ENCODE results near the gene TMEM82. TPM values are rescaled to one million over a fixed set of nuclear protein-coding genes. Genes with fewer than 3 reads are reported as not detected.

TMEM82 gene
- total and polyA plus RNA-seq, 2 experiments from 2014 or later, result 0.42 TPM; not detected in 1

DNA sequence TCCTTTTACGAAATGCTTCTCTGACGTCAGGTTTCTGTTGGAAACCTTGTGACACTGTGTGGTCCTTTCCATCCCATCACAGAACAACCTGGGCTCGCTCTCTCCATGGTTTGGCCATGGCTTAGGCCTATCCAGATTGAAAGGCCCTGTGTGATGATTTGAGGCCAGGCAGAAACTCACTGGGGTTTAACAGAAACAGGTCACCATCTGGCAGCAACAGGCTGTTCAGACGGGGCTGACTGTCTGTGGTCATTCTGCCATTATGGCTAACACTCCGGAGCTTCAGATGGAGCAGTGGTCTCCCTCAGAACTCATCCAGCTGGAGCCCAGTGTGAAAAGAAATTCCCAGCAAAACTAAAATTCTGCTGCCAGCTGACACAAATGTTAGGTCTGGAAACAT lies 48.9 kb upstream of the TMEM82 start:
- H3K27me3 Mint-ChIP-seq (ENCODE audit: insufficient read depth, low read depth, poor library complexity), result peaks cover 6% of the 10 kb centered on the region
- Histone ChIP-seq H3K79me2 (replicated peaks; ENCODE audit: insufficient read depth) (peaks cover 44% of the 10 kb centered on the region), H3K4me3 (no peak overlapping the region), H3K9me2 (ENCODE audit: insufficient read depth) (no peaks in the 10 kb centered on the region), H4K20me1 (replicated peaks; ENCODE audit: insufficient read depth) (peaks cover 10% of the 10 kb centered on the region; the same call in 1 of the 2 replicates), H3K27me3 (ENCODE audit: insufficient read depth) (no peaks in the 10 kb centered on the region), H2AFZ (no peak overlapping the region), H3K4me2 (no peak overlapping the region), H3K4me1 (ENCODE audit: insufficient read depth) (no peaks in the 10 kb centered on the region), H3K36me3 (ENCODE audit: insufficient read depth) (no peaks in the 10 kb centered on the region), H3F3A (replicated peaks; ENCODE audit: low read depth) (no peaks in the 10 kb centered on the region), H3K27ac (ENCODE audit: low read depth) (no peak overlapping the region)
- H3K4me3 Mint-ChIP-seq, result no peak overlapping the region
- no peak for ATAC-seq
- no peaks in the 10 kb centered on the region for H3K4me1 Mint-ChIP-seq
- no peak for TF ChIP-seq STAT1 (IDR thresholded peaks at IDR 0.05; ENCODE audit: unreplicated experiment)
- no peak for TF ChIP-seq NANOG (IDR thresholded peaks at IDR 0.05; ENCODE audit: borderline replicate concordance)
- TF ChIP-seq, protein P1, sequence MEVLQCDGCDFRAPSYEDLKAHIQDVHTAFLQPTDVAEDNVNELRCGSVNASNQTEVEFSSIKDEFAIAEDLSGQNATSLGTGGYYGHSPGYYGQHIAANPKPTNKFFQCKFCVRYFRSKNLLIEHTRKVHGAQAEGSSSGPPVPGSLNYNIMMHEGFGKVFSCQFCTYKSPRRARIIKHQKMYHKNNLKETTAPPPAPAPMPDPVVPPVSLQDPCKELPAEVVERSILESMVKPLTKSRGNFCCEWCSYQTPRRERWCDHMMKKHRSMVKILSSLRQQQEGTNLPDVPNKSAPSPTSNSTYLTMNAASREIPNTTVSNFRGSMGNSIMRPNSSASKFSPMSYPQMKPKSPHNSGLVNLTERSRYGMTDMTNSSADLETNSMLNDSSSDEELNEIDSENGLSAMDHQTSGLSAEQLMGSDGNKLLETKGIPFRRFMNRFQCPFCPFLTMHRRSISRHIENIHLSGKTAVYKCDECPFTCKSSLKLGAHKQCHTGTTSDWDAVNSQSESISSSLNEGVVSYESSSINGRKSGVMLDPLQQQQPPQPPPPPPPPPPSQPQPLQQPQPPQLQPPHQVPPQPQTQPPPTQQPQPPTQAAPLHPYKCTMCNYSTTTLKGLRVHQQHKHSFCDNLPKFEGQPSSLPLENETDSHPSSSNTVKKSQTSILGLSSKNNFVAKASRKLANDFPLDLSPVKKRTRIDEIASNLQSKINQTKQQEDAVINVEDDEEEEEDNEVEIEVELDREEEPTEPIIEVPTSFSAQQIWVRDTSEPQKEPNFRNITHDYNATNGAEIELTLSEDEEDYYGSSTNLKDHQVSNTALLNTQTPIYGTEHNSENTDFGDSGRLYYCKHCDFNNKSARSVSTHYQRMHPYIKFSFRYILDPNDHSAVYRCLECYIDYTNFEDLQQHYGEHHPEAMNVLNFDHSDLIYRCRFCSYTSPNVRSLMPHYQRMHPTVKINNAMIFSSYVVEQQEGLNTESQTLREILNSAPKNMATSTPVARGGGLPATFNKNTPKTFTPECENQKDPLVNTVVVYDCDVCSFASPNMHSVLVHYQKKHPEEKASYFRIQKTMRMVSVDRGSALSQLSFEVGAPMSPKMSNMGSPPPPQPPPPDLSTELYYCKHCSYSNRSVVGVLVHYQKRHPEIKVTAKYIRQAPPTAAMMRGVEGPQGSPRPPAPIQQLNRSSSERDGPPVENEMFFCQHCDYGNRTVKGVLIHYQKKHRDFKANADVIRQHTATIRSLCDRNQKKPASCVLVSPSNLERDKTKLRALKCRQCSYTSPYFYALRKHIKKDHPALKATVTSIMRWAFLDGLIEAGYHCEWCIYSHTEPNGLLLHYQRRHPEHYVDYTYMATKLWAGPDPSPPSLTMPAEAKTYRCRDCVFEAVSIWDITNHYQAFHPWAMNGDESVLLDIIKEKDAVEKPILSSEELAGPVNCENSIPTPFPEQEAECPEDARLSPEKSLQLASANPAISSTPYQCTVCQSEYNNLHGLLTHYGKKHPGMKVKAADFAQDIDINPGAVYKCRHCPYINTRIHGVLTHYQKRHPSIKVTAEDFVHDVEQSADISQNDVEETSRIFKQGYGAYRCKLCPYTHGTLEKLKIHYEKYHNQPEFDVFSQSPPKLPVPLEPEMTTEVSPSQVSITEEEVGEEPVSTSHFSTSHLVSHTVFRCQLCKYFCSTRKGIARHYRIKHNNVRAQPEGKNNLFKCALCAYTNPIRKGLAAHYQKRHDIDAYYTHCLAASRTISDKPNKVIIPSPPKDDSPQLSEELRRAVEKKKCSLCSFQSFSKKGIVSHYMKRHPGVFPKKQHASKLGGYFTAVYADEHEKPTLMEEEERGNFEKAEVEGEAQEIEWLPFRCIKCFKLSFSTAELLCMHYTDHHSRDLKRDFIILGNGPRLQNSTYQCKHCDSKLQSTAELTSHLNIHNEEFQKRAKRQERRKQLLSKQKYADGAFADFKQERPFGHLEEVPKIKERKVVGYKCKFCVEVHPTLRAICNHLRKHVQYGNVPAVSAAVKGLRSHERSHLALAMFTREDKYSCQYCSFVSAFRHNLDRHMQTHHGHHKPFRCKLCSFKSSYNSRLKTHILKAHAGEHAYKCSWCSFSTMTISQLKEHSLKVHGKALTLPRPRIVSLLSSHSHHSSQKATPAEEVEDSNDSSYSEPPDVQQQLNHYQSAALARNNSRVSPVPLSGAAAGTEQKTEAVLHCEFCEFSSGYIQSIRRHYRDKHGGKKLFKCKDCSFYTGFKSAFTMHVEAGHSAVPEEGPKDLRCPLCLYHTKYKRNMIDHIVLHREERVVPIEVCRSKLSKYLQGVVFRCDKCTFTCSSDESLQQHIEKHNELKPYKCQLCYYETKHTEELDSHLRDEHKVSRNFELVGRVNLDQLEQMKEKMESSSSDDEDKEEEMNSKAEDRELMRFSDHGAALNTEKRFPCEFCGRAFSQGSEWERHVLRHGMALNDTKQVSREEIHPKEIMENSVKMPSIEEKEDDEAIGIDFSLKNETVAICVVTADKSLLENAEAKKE (CRISPR knock-in tag; IDR thresholded peaks at IDR 0.05), result no peak
- no peak for TF ChIP-seq JUNB (IDR thresholded peaks at IDR 0.05; ENCODE audit: unreplicated experiment)
- no peak for TF ChIP-seq ZNF114 (CRISPR knock-in tag; IDR thresholded peaks at IDR 0.05)
- TF ChIP-seq, protein P2, sequence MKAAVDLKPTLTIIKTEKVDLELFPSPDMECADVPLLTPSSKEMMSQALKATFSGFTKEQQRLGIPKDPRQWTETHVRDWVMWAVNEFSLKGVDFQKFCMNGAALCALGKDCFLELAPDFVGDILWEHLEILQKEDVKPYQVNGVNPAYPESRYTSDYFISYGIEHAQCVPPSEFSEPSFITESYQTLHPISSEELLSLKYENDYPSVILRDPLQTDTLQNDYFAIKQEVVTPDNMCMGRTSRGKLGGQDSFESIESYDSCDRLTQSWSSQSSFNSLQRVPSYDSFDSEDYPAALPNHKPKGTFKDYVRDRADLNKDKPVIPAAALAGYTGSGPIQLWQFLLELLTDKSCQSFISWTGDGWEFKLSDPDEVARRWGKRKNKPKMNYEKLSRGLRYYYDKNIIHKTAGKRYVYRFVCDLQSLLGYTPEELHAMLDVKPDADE (IDR thresholded peaks at IDR 0.05), result no peak
- TF ChIP-seq, protein P3, sequence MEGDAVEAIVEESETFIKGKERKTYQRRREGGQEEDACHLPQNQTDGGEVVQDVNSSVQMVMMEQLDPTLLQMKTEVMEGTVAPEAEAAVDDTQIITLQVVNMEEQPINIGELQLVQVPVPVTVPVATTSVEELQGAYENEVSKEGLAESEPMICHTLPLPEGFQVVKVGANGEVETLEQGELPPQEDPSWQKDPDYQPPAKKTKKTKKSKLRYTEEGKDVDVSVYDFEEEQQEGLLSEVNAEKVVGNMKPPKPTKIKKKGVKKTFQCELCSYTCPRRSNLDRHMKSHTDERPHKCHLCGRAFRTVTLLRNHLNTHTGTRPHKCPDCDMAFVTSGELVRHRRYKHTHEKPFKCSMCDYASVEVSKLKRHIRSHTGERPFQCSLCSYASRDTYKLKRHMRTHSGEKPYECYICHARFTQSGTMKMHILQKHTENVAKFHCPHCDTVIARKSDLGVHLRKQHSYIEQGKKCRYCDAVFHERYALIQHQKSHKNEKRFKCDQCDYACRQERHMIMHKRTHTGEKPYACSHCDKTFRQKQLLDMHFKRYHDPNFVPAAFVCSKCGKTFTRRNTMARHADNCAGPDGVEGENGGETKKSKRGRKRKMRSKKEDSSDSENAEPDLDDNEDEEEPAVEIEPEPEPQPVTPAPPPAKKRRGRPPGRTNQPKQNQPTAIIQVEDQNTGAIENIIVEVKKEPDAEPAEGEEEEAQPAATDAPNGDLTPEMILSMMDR (conservative IDR thresholded peaks at IDR 0.05; ENCODE audit: low read depth in 2 of 2), result no peak
- TF ChIP-seq EZH2 (IDR thresholded peaks at IDR 0.05; ENCODE audit: low read depth, unreplicated experiment), result no peak
- no peak for TF ChIP-seq ZNF331 (CRISPR knock-in tag; IDR thresholded peaks at IDR 0.05; ENCODE audit: low read depth)
- TF ChIP-seq, protein P4, sequence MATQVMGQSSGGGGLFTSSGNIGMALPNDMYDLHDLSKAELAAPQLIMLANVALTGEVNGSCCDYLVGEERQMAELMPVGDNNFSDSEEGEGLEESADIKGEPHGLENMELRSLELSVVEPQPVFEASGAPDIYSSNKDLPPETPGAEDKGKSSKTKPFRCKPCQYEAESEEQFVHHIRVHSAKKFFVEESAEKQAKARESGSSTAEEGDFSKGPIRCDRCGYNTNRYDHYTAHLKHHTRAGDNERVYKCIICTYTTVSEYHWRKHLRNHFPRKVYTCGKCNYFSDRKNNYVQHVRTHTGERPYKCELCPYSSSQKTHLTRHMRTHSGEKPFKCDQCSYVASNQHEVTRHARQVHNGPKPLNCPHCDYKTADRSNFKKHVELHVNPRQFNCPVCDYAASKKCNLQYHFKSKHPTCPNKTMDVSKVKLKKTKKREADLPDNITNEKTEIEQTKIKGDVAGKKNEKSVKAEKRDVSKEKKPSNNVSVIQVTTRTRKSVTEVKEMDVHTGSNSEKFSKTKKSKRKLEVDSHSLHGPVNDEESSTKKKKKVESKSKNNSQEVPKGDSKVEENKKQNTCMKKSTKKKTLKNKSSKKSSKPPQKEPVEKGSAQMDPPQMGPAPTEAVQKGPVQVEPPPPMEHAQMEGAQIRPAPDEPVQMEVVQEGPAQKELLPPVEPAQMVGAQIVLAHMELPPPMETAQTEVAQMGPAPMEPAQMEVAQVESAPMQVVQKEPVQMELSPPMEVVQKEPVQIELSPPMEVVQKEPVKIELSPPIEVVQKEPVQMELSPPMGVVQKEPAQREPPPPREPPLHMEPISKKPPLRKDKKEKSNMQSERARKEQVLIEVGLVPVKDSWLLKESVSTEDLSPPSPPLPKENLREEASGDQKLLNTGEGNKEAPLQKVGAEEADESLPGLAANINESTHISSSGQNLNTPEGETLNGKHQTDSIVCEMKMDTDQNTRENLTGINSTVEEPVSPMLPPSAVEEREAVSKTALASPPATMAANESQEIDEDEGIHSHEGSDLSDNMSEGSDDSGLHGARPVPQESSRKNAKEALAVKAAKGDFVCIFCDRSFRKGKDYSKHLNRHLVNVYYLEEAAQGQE (IDR thresholded peaks at IDR 0.05; ENCODE audit: unreplicated experiment), result no peak
- TF ChIP-seq CREB1 (CRISPR knock-in tag; IDR thresholded peaks at IDR 0.05; ENCODE audit: low read depth), result no peak
- no peak for TF ChIP-seq EZH2phosphoT487 (IDR thresholded peaks at IDR 0.05; ENCODE audit: unreplicated experiment)
- TF ChIP-seq POLR2AphosphoS5 (IDR thresholded peaks at IDR 0.05; ENCODE audit: low read depth), result no peak
- no peak for DNase-seq (ENCODE audit: low spot score)
- no peaks in the 10 kb centered on the region for H3K9me3 Mint-ChIP-seq
- H3K36me3 Mint-ChIP-seq (ENCODE audit: low read depth), result peaks cover 3% of the 10 kb centered on the region; the same call in 1 of the 3 replicates
- H3K27ac Mint-ChIP-seq, result no peak overlapping the region

All from GM23338 (cell line).